ENCODE measurements around the gene CNNM2.
"Not testable (repeated sequence)": the region's sequence is repeated elsewhere in the genome, so short reads cannot be mapped to it uniquely, and the experiment has no call there.

The CNNM2 gene

GRCh38 chr10:102967123-102967522 is 49.0 kb downstream of the CNNM2 start:
- no peak for DNase-seq (ENCODE audit: low read depth in 3 of 3)

- DNase-seq (ENCODE audit: low read depth in 3 of 3) = no peak
Measured at GRCh38 chr10:102970562-102971340, 52.7 kb downstream of the CNNM2 start.

GRCh38 chr10:102975483-102976379 is 57.6 kb downstream of the CNNM2 start:
- no peak for DNase-seq (ENCODE audit: low read depth in 3 of 3)

- DNase-seq (ENCODE audit: low read depth in 3 of 3) = not testable (repeated sequence)
Measured at GRCh38 chr10:102976380-102976726, 58.3 kb downstream of the CNNM2 start.

GRCh38 chr10:102982296-102982695 is 64.2 kb downstream of the CNNM2 start:
- no peak for DNase-seq (ENCODE audit: low read depth in 3 of 3)

- no peak for DNase-seq (ENCODE audit: low read depth in 3 of 3)
Measured at GRCh38 chr10:102984086-102984485, 66.0 kb downstream of the CNNM2 start.

- DNase-seq (ENCODE audit: low read depth in 3 of 3) = no peak
Measured at GRCh38 chr10:102985811-102986210, 67.7 kb downstream of the CNNM2 start.

- no peak for DNase-seq (ENCODE audit: low read depth in 3 of 3)
Measured at GRCh38 chr10:102988404-102989314, 70.6 kb downstream of the CNNM2 start.

GRCh38 chr10:102994531-102995295 is 76.6 kb downstream of the CNNM2 start:
- DNase-seq (ENCODE audit: low read depth in 3 of 3) = no peak

GRCh38 chr10:102996876-102997275 is 78.8 kb downstream of the CNNM2 start:
- no peak for DNase-seq (ENCODE audit: low read depth in 3 of 3)

GRCh38 chr10:102997998-102998397 is 79.9 kb downstream of the CNNM2 start:
- DNase-seq (ENCODE audit: low read depth in 3 of 3) = no peak

GRCh38 chr10:102998399-102998907 is 80.4 kb downstream of the CNNM2 start:
- no peak for DNase-seq (ENCODE audit: low read depth in 3 of 3)

- DNase-seq (ENCODE audit: low read depth in 3 of 3) = not testable (repeated sequence)
Measured at GRCh38 chr10:103000050-103000449, 82.0 kb downstream of the CNNM2 start.

GRCh38 chr10:103007017-103007416 is 88.9 kb downstream of the CNNM2 start:
- DNase-seq (ENCODE audit: low read depth in 3 of 3) = no peak

GRCh38 chr10:103013416-103013815 is 95.3 kb downstream of the CNNM2 start:
- no peak for DNase-seq (ENCODE audit: low read depth in 3 of 3)

GRCh38 chr10:103019425-103019824 is 101.3 kb downstream of the CNNM2 start:
- DNase-seq (ENCODE audit: low read depth in 3 of 3) = no peak

- no peak for DNase-seq (ENCODE audit: low read depth in 3 of 3)
Measured at GRCh38 chr10:103021150-103021899, 103.2 kb downstream of the CNNM2 start.

- no peak for DNase-seq (ENCODE audit: low read depth in 3 of 3)
Measured at GRCh38 chr10:103021900-103022293, 103.8 kb downstream of the CNNM2 start.

GRCh38 chr10:103025696-103026095 is 107.6 kb downstream of the CNNM2 start:
- no peak for DNase-seq (ENCODE audit: low read depth in 3 of 3)

- no peak for DNase-seq (ENCODE audit: low read depth in 3 of 3)
Measured at GRCh38 chr10:103038570-103038969, 120.5 kb downstream of the CNNM2 start.

Measured in stimulated activated CD4-positive, alpha-beta T cell treated with anti-CD3 and anti-CD28 coated beads, TNF-alpha, amount 100 ng/mL, for 48 hours (primary cell).